ENCODE results near the gene GRAPL.
"Not testable (repeated sequence)": the region's sequence is repeated elsewhere in the genome, so short reads cannot be mapped to it uniquely, and the experiment has no call there.

The GRAPL gene

DNA sequence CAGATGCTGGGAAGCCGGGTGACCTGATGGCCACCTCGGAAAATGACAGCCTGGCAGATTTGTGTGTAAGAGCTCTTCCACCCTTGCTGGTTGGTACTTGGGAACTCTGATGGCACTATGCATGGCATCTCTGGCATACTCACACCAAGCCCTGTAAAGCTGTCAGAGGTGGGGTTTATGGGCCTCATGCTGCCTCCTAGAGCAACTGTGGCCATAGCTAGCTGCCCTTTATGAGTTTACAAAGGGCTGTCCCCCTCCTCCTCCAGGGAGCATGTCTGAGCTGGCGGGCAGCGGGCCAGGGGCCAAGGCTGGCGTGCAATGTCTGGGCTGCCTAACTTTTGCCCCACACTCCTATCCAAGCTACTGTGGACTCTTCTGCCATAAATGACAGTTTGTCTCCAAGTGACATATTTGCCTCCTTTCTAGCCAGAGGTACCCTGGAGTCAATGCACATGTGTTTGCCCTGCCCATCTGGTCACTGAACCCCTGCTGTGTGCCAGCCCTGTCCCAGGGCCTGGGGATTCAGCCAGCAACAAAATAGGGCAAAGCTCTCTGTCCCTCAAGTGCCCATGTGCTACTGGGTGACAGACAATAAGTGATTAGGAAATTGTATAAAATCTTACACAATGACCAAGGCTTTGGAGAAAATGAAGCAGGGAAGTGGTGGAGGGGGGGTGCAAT, 15.8 kb downstream of the GRAPL start:
- not testable (repeated sequence) for DNase-seq (ENCODE audit: low read depth in 1 of 2, low spot score in 1 of 2); H3K27me3 ChIP-seq (ENCODE audit: insufficient read depth, poor library complexity, severe bottlenecking); H3K27ac ChIP-seq (replicated peaks); H3K4me3 ChIP-seq (replicated peaks; ENCODE audit: insufficient read depth, low read length)

DNA sequence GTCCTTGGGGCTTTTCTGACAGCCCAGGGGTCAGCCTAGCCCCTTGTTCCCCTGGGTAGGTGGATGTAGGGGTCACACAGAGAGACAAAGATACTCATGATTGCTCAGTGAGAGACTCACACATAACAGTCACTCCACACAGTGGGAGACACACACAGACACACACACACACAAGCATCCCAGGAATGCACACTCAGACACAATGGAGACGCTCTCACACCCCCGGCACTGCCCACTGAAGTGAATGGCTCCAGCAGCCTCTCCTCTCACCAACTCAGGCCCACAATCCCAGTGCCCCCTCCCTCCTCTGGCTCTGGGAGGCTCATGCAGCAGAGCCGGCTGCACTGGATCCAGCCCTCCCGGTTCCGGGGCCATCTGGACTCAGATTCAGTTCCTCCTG, 17.0 kb downstream of the GRAPL start:
- H3K27ac ChIP-seq (replicated peaks); DNase-seq (ENCODE audit: low read depth in 1 of 2, low spot score in 1 of 2): not testable (repeated sequence)

DNA sequence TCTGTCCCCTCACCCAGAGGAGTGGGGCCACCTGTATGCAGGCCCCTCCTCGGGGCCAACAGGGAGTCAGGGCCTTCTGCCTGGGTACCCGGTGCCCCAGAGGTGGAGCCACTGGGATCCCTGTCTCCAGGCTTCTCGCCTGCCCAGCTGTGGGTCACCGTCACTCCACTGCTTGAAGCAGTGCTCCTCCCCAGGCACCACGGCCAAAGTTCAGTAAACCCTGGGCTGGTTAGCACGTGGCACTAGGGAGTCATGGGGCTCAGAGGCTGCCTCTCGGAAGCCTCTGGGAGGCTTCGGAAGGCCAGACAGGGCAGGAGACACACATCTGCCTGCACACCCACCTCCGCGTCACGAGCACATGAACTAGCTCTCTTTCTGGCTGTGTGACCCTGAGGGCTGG, 18.1 kb downstream of the GRAPL start:
- not testable (repeated sequence) for DNase-seq (ENCODE audit: low read depth in 1 of 2, low spot score in 1 of 2); H3K27me3 ChIP-seq (ENCODE audit: insufficient read depth, poor library complexity, severe bottlenecking); H3K4me3 ChIP-seq (replicated peaks; ENCODE audit: insufficient read depth, low read length); H3K27ac ChIP-seq (replicated peaks)

More for the DNA sequence above, 17.0 kb downstream of the GRAPL start:
- H3K4me3 ChIP-seq (replicated peaks; ENCODE audit: insufficient read depth, low read length); H3K27me3 ChIP-seq (ENCODE audit: insufficient read depth, poor library complexity, severe bottlenecking): not testable (repeated sequence)

DNA sequence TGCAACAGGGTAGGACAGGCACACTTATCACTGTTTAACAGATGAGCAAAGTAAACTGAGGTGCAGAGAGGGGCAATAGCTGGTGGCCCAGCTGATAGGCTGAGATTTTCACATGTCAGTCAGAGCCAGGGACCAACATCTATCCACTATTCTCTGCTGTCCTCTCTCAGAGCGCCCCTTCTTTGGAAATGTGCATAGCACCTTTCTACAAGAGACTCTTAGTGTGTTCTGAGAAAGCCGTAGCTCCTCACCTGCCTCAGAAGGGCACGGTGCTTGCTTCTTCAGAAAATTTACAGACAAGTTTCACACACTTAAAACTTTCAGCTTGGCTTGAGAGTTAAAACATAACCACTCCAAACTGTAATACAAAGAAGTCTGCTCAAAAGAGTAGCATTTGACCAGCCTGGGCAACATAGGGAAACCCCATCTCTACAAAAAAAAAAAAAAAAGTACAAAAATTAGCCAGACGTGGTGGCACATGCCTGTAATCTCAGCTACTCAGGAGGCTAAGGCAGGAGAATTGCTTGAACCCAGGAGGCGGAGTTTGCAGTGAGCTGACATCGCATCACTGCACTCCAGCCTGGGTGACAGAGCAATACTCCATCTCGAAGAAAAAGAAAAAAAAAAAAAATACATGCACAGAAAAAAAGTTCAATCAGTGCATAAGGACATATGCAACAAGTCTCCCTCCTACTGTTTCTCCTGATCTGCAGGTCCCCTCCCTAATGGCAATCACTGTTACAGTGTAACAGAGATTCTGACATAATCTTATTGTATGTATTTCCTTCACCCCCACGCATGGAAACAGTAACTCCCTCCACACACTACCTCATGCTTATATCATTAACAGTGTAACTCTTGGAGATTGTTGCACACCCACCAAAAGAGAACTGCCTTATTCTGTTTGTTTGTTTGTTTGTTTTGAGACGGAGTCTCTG, 23.6 kb downstream of the GRAPL start:
- not testable (repeated sequence) for DNase-seq (ENCODE audit: low read depth in 1 of 2, low spot score in 1 of 2); H3K27me3 ChIP-seq (ENCODE audit: insufficient read depth, poor library complexity, severe bottlenecking); H3K27ac ChIP-seq (replicated peaks); H3K4me3 ChIP-seq (replicated peaks; ENCODE audit: insufficient read depth, low read length)

DNA sequence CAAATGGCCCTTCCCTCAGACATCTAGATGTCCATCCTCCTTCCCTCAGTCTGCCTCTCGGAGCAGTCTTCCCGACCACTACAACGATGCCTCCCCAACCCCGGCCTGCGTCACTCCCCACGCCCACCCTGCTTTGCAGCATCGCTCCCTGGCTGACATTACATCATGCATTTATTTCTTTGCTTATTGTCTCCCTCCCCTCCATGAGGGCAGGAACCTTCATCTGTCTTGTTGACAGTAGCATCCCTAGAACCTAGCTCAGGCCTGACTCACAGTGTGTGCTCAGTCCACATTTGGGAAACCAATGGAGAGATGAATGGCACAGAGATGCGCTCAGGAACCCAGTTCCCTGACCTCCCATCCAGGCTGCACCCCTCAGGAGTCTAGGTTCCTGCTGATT, 30.2 kb downstream of the GRAPL start:
- DNase-seq (ENCODE audit: low read depth in 1 of 2, low spot score in 1 of 2); H3K27ac ChIP-seq (replicated peaks); H3K4me3 ChIP-seq (replicated peaks; ENCODE audit: insufficient read depth, low read length); H3K27me3 ChIP-seq (ENCODE audit: insufficient read depth, poor library complexity, severe bottlenecking): not testable (repeated sequence)

DNA sequence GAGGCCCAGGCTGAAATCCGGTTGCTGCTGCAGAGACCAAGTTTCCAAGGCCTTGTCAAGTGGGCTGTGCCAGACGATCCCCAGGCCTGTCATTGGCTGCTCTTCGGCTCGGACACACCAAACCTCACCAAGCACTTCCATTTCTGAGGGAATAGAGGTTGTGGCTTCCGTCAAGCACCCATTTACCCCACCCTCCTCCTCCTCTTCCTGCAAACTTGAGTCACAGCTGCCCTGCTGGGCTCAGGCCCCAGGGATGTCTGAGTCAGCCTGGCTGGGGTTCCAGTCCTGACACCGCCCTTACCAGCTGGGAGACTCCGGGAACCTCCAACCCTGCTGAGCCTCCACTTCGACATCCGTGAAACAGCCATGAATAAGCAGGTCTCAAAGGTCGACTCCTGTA, 31.1 kb downstream of the GRAPL start:
- not testable (repeated sequence) for H3K4me3 ChIP-seq (replicated peaks; ENCODE audit: insufficient read depth, low read length); DNase-seq (ENCODE audit: low read depth in 1 of 2, low spot score in 1 of 2); H3K27me3 ChIP-seq (ENCODE audit: insufficient read depth, poor library complexity, severe bottlenecking); H3K27ac ChIP-seq (replicated peaks)

DNA sequence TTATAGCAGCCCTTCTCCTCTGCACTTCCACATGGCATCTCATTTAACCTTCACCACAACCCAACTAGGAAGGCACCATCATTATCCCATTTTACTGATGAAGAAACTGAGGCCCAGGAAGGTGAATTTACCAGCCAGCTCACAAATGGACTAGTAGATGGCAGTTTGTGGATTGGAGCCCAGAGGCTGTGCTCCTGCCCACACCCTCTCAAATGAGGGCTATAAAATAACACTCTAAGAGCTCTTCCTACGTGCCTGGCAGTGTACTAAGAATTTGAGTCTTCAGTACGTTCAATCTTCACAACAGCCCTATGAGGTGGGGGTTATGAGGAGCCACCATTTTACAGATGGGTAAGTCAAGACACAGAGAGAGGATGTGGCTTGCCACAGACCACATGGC, 31.5 kb downstream of the GRAPL start:
- H3K4me3 ChIP-seq (replicated peaks; ENCODE audit: insufficient read depth, low read length); H3K27ac ChIP-seq (replicated peaks); H3K27me3 ChIP-seq (ENCODE audit: insufficient read depth, poor library complexity, severe bottlenecking); DNase-seq (ENCODE audit: low read depth in 1 of 2, low spot score in 1 of 2): not testable (repeated sequence)

DNA sequence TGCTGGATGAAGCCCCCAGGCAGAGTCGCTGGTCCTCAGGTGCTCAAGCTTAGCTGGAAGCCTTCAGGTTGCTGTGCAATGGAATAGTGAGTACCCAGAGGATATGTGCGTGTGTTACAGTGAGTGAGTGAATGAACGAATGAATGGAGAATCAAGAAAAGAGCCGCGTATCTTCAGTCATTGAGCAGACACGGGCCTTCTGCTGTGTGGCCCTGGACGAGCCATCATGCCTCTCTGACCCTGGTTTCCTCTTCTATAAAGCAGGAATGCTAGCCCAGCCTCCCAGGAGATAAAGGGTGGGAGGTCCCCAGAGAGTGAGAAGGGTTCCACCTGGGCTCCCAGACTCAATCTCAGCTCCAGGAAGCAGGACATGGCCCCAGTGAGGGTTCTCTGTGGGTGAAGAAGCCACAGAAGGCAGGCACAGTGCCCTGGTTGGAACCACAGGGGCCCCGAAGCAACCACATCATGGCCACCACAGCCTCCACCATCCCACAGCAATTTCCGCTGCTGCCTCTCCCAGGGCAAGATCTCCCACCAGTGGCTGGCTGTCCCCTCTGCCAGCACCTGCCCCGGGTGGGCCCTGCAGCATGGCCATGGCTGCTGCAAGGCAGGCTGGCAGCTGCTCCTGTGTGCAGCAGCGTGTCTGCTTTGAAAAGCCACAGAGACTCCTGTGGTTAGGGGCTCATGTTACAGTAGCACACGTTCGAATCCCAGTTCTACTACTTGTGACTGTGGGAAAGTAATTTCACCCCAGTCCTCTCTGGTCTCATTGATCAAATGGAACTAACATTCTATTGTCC, 34.1 kb downstream of the GRAPL start:
- H3K27ac ChIP-seq (replicated peaks); H3K27me3 ChIP-seq (ENCODE audit: insufficient read depth, poor library complexity, severe bottlenecking); H3K4me3 ChIP-seq (replicated peaks; ENCODE audit: insufficient read depth, low read length); DNase-seq (ENCODE audit: low read depth in 1 of 2, low spot score in 1 of 2): not testable (repeated sequence)

DNA sequence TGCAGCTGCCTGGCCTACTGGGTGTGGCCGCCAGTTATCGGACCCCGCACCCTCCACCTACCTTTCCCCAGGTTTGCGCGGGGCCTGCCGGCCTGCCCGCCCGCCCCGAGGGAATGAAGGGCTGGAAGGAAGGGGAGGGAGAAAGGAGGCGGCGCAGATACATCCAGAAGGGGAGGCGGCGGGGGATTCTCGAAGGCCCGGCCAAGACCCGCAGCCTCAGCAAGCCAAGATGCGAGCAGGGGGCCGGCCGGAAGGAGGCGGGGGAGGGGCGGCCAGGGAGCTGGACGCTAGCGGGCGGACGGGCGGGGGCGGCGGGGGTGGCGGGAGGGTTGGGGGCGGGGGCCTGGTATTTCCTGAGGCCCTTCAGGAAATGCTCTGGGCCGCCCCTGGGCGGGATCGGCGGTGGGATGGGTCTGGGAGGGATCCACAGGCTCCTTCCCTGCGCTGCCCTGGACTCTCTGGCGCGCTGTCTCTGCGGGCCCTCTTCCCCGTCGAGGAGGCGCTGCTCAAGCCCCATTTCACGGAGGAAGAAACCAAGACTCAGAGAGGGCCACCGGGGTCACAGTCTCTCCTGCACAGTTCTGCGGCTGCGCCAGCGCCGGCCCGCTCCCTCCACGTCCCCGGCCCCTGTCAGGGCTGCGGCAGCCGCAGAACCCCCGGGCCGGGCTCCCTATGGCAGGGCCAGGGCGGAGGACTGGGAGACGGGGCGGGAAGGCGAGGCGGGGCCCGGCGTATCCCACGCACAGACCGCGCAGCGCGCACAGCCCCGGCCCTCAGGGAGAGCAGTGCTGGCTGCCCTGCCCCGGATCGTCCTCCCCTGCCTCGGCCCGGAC, 35.2 kb downstream of the GRAPL start:
- not testable (repeated sequence) for H3K27me3 ChIP-seq (ENCODE audit: insufficient read depth, poor library complexity, severe bottlenecking); H3K4me3 ChIP-seq (replicated peaks; ENCODE audit: insufficient read depth, low read length); DNase-seq (ENCODE audit: low read depth in 1 of 2, low spot score in 1 of 2); H3K27ac ChIP-seq (replicated peaks)

DNA sequence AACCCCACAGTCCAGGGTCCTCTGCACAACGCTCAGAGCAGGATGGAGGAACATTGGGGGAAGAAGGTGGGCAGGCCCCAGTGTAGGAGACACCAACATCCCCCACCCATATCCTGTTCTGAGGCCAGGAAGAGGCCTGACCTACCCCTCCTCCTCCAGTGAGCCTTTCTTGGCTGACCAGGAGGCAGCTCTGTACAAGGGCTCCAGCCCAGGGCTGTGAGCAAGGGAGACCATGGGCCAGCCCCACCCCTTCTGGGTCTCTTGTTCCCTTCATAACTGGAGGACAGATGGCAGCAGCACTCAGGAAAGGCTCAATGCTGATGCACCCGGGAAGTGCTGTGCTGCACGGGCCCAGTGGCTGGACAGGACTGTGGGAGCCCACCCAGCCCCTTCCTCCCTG, 47.0 kb downstream of the GRAPL start:
- H3K27me3 ChIP-seq (ENCODE audit: insufficient read depth, poor library complexity, severe bottlenecking); DNase-seq (ENCODE audit: low read depth in 1 of 2, low spot score in 1 of 2); H3K4me3 ChIP-seq (replicated peaks; ENCODE audit: insufficient read depth, low read length); H3K27ac ChIP-seq (replicated peaks): not testable (repeated sequence)

DNA sequence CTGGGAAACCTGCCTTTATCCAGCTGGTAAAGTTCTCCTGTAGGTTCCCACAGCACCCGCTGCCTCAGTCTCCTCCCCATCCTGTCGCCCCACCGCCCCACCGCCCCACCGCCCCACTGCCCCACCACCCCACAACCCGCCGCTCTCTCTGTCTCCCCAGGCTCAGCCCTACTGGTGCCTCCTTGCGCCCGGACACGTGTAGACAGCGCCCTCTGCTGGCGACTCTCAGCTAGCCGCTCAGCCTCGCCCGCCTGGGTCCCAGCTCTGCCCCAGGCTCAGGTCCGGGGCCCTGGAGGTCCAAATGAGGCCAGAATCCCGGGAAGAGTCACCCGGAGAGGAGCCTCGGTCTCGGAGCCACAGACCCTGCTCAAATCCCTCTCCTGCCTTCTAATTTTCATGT, 48.0 kb downstream of the GRAPL start:
- not testable (repeated sequence) for H3K27ac ChIP-seq (replicated peaks); H3K4me3 ChIP-seq (replicated peaks; ENCODE audit: insufficient read depth, low read length); DNase-seq (ENCODE audit: low read depth in 1 of 2, low spot score in 1 of 2); H3K27me3 ChIP-seq (ENCODE audit: insufficient read depth, poor library complexity, severe bottlenecking)

DNA sequence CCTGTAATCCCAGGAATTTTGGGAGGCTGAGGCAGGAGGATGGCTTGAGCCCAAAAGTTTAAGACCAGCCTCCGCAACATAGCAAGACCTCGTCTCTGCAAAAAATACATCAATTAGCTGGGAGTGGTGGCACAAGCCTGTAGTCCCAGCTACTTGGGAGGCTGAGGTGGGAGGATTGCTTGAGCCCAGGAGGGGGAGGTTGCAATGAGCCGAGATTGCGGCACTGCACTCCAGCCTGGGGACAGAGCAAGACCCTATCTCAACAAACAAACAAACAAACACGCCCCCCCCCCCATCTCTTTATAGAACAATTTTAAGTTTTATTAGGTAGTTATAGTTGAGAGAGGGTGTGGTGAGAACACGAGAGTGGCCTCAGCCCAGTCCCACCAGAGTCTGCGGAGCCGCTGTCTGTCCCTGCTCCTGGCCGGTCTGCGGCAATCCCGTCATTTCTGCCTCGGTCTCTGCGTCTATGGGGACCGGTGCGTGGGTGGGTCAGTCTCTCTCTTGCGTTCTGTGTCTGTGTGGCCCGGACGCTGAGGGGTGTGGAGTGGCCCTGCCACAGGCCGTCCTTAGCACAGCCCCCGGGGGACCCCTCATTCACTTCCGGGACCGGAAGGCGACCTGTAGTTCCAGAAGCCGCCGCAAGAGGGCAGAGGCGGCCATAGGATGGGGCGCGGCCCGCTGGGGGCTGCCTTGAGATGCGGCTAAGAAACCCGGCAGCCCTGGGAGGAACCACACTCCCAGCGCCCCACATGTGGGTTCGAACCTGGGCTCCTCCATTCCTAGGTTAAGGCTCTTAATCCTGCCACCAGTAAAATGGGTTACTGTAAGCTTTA, 53.9 kb downstream of the GRAPL start:
- not testable (repeated sequence) for H3K27ac ChIP-seq (replicated peaks); H3K27me3 ChIP-seq (ENCODE audit: insufficient read depth, poor library complexity, severe bottlenecking); H3K4me3 ChIP-seq (replicated peaks; ENCODE audit: insufficient read depth, low read length); DNase-seq (ENCODE audit: low read depth in 1 of 2, low spot score in 1 of 2)
